ENCODE results near the gene TLCD1.

The TLCD1 gene

DNA sequence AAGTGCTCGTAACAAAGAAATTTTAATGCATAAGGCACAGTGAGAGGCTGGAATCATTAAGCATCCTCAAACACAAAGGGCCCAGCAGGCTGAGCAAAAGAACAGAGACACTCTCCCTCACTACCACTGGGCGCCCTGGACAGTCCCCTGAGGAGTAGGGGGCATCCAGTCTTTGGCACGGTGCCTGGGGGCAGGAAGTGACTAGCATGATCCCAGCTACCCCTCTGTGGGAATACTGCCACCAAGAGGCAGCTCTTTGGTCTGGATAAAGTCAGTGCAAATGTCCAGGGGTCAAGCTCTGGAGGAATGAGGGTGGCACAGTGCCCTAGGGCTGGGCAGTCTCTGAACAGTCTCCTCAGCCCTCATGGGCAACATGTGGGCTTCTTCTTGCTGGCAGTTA is 11.8 kb downstream of the TLCD1 start:
- no peak overlapping the region for H3K4me3 ChIP-seq (ENCODE audit: low read length)
- H3K36me3 ChIP-seq (ENCODE audit: control insufficient read depth, low read depth, low read length), result peaks cover 26% of the 10 kb centered on the region
- H3K27me3 ChIP-seq (ENCODE audit: control insufficient read depth, insufficient read depth, low read length), result no peaks in the 10 kb centered on the region
- no peaks in the 10 kb centered on the region for H3K9me3 ChIP-seq (ENCODE audit: control insufficient read depth, low read depth, low read length)
- no peak overlapping the region for H3K27ac ChIP-seq (ENCODE audit: low read length)
- peaks cover 24% of the 10 kb centered on the region for H3K4me1 ChIP-seq (ENCODE audit: control insufficient read depth, low read depth, low read length)
- no peak overlapping the region for H3K9ac ChIP-seq (ENCODE audit: low read length)

DNA sequence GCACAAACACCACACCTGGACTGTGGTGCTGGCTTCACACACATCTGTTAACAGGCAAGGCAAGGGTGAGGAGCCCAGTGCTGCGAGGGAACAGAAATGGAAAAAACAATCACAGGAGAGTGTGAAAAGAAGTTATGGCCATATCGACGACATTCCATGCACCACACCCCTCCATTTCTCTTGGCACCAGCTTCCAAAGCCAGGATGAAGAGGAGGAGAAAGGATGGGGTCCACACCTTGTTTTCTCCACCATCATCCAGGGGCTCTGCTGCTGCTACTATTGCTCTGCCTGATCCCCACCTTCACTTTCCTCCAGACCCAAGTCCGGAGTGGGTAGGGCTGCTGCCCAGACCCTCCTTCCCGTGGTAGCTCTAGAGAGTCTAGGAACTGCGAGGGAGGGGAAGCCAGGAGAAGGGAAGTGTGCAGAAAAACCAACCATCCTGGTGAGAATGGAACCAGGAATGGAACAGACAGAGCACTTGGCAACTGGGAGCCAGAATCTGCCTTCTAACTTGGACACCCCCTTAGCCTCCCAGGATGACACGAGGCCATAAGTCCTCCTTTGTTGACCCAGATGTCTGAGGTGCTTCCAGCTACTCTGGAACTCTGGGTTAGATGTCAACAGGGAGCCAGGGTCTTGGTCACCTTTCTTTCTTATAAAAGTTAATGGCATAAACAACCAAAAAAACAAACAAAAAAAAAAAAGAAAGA is 13.2 kb downstream of the TLCD1 start:
- Histone ChIP-seq H3K4me1 (ENCODE audit: control insufficient read depth, low read depth, low read length) (peaks cover 18% of the 10 kb centered on the region), H3K27ac (ENCODE audit: low read length) (no peak overlapping the region), H3K4me3 (ENCODE audit: low read length) (peak overlapping the region; percentile 84), H3K9me3 (ENCODE audit: control insufficient read depth, low read depth, low read length) (no peaks in the 10 kb centered on the region), H3K9ac (ENCODE audit: low read length) (no peak overlapping the region), H3K36me3 (ENCODE audit: control insufficient read depth, low read depth, low read length) (peaks cover 26% of the 10 kb centered on the region), H3K27me3 (ENCODE audit: control insufficient read depth, insufficient read depth, low read length) (no peaks in the 10 kb centered on the region)

DNA sequence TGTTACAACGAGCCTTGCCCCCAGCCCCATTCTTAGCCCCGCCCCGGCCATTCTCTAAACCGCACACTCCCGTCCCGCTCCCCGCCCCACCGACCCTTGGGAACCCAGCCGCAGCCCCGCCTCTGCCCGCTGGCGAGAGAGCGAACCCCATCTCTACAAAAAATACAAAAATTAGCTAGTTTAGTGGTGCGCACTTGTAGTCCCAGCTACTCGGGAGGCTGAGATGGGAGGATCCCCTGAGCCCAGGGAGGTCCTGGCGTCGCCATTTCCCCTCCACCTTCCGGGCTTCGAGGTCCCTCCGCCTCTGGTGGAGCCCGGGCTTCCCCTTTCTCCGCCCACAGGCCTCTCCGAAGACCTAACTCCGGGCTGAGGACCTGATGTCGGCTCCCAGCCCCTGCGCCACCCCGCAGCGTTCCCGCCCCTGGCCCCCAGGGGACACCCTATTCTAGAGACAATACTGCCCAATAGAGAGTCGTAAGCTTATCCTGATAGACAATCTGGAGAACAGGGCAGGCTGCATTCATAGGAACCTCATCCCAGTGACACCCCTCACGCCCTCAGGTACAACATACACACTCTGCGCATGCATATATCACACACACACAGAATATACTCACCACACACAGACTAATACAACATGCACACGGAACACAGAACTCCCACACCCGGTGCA is 13.9 kb downstream of the TLCD1 start:
- Histone ChIP-seq H3K4me1 (ENCODE audit: control insufficient read depth, low read depth, low read length) (peaks cover 18% of the 10 kb centered on the region), H3K36me3 (ENCODE audit: control insufficient read depth, low read depth, low read length) (peaks cover 26% of the 10 kb centered on the region), H3K9ac (ENCODE audit: low read length) (peak overlapping the region; percentile 87), H3K4me3 (ENCODE audit: low read length) (peak overlapping the region; percentile 84), H3K9me3 (ENCODE audit: control insufficient read depth, low read depth, low read length) (no peaks in the 10 kb centered on the region), H3K27ac (ENCODE audit: low read length) (peak overlapping the region; percentile 88), H3K27me3 (ENCODE audit: control insufficient read depth, insufficient read depth, low read length) (no peaks in the 10 kb centered on the region)

DNA sequence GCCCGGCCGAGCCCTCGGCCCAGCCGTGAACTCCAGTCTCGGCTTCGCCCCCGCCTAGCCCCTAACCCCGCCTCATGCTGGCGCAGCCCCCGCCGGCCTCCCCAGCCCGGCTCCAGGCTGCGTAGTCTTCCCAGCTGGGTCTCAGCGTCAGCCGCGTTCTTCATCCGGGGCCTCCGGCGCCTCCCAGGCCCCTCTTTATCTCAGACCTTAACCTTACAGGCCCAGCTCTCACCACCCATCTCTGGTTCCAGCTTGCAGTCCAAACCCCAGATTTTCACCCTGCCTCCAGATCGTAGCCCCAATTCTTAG is 14.4 kb downstream of the TLCD1 start, which contains the start of gene PROCA1:
PROCA1 (minus strand) TSS at position 166 of the 309 bp plus-strand sequence. CDS start 228 bp downstream, outside the sequence.
- peaks cover 18% of the 10 kb centered on the region for H3K4me1 ChIP-seq (ENCODE audit: control insufficient read depth, low read depth, low read length)
- peaks cover 26% of the 10 kb centered on the region for H3K36me3 ChIP-seq (ENCODE audit: control insufficient read depth, low read depth, low read length)
- no peaks in the 10 kb centered on the region for H3K9me3 ChIP-seq (ENCODE audit: control insufficient read depth, low read depth, low read length)
- peak within 1 kb of the TSS; percentile 94 for H3K9ac ChIP-seq (ENCODE audit: low read length)
- H3K27ac ChIP-seq (ENCODE audit: low read length), result peak within 1 kb of the TSS; percentile 92
- no peaks in the 10 kb centered on the region for H3K27me3 ChIP-seq (ENCODE audit: control insufficient read depth, insufficient read depth, low read length)
- peak within 1 kb of the TSS; percentile 84 for H3K4me3 ChIP-seq (ENCODE audit: low read length)

DNA sequence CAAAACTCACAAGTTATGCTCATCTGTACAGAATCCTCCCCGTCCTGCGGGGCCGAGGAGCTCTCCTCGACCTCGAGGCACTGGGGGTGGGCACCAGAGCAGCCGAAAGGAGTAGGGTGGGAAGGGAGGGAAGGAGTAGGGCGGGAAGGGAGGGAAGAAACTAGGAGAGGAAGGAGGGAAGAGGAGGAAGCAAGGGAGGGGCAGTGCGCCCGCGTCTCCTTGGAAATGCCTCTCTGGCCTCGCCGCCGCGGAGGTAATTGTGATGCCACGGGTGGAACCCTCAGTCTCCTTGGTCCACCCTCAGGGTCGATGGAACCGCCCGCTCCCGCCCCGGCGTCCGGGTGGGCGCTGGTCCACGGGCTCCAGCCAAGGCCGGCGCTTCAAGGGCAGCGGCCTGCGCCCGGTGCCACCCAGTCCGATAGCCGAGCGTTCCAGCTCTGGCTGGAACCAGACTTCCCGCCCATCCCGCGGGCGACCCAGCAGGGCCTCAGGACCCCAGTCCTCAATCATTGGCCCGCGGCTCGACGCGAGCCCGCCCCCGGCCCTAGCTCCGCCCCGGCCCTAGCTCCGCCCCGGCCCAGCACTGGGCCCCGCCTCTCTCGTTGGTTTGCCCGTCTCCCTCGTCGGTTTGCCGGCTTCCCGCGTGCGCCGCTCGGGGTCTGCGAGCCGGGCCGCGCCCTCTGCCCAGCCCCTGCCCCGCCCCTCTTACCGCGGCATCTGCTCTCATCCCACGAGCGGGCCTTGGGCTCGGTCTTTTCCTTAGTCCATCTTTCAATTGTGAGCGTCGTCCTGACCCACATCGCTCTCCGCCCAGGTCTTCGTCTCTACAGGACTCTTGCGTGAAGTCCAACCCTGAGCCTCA is 14.9 kb downstream of the TLCD1 start:
- peak overlapping the region; percentile 84 for H3K4me3 ChIP-seq (ENCODE audit: low read length)
- H3K36me3 ChIP-seq (ENCODE audit: control insufficient read depth, low read depth, low read length), result peaks cover 26% of the 10 kb centered on the region
- H3K27me3 ChIP-seq (ENCODE audit: control insufficient read depth, insufficient read depth, low read length), result no peaks in the 10 kb centered on the region
- H3K9me3 ChIP-seq (ENCODE audit: control insufficient read depth, low read depth, low read length), result no peaks in the 10 kb centered on the region
- H3K27ac ChIP-seq (ENCODE audit: low read length), result peak overlapping the region; percentile 92
- peak overlapping the region; percentile 94 for H3K9ac ChIP-seq (ENCODE audit: low read length)
- H3K4me1 ChIP-seq (ENCODE audit: control insufficient read depth, low read depth, low read length), result peaks cover 12% of the 10 kb centered on the region

DNA sequence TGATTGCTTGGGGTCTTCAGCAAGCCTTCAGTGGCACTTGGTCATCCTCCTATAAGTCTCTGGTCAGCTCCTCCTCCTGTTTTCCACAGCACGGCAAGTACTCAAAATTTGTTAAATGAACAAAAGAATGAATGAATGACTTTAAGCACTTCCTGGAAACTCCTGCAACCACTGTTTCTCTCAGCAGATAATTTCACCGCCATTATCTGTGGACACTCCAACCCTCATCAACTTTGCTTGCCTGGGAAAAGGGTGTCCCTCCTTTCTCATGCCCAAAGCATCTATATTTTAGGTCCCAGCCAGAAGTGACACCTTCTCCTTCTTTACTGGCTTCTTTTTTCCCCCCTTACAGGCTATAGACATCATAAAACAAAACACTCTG is 18.7 kb downstream of the TLCD1 start:
- Histone ChIP-seq H3K9ac (ENCODE audit: low read length) (no peak overlapping the region), H3K36me3 (ENCODE audit: control insufficient read depth, low read depth, low read length) (peaks cover 10% of the 10 kb centered on the region), H3K4me3 (ENCODE audit: low read length) (no peak overlapping the region), H3K4me1 (ENCODE audit: control insufficient read depth, low read depth, low read length) (peaks cover 2% of the 10 kb centered on the region), H3K9me3 (ENCODE audit: control insufficient read depth, low read depth, low read length) (no peaks in the 10 kb centered on the region), H3K27me3 (ENCODE audit: control insufficient read depth, insufficient read depth, low read length) (no peaks in the 10 kb centered on the region), H3K27ac (ENCODE audit: low read length) (no peak overlapping the region)

DNA sequence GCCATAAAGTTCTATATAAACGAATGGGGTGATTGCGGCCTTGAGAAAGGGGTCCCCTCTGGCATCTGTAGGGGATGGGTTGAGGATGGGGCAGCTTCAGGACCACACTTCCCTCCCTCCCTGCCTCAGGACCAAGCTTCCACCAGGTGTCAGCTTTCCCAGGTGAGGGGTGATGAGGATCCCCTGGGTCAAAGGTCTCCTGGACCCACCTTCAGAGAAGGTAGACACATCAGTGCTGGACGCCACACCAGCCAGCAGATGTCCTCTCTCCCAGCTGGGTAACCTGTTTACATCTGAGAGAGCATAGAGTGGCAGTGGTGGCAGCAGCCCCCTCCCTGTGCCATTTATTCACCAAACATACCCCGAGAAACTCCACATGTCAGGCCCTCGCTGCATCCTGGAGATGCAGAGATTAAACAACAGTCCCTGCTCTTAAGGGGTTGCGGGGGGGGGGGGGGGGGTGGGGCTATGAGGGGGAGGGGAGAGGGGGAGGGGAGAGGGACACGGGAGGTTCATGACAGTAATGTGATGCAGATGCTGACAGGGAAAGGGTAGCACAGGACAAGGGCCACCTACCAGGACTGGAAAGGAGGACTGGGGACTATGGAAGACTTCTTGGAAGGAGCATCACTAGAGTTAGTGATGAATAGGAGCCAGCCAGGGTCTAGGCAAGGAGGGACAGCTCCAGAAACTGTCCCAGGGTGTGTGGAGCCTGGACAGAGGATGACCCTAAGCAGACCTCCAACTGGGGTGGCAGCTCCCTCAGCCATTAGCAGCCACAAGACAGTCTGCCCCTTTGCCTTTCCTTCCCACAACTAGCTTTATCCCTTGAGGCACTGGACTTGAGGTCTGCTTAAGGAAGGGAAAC is 19.3 kb downstream of the TLCD1 start:
- no peak overlapping the region for H3K27ac ChIP-seq (ENCODE audit: low read length)
- no peaks in the 10 kb centered on the region for H3K27me3 ChIP-seq (ENCODE audit: control insufficient read depth, insufficient read depth, low read length)
- H3K4me3 ChIP-seq (ENCODE audit: low read length), result no peak overlapping the region
- H3K9me3 ChIP-seq (ENCODE audit: control insufficient read depth, low read depth, low read length), result no peaks in the 10 kb centered on the region
- H3K36me3 ChIP-seq (ENCODE audit: control insufficient read depth, low read depth, low read length), result peaks cover 16% of the 10 kb centered on the region
- no peak overlapping the region for H3K9ac ChIP-seq (ENCODE audit: low read length)
- no peaks in the 10 kb centered on the region for H3K4me1 ChIP-seq (ENCODE audit: control insufficient read depth, low read depth, low read length)

DNA sequence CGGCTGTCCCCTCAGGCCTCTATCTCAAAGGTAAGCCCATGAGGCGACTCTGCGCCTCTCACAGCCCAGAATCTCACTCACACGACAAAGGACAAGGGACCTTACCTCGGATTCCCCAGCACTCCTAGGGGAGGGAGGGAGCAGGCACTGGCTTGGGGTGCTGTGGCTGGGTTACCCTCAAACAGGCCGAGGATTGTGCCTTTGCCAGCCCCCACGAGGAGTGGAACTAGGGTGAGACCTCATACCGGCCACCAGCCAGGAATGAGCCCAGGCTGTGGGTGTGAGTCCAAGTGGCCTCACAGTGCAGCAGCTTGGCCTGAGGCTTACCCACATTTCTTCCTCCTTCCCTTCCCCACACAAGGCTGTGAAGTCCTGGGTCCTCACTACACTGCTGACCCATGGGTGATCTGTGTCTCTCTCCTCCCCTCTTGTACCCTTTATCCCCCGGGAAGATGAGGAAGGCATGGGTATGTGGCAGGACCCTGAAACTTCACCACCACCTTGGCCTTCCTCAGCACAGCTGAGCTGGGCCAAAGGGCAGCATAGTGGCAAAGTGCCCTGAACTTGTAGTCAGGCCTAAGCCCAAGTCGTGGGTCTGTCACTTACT is 20.2 kb downstream of the TLCD1 start:
- Histone ChIP-seq H3K27ac (ENCODE audit: low read length) (no peak overlapping the region), H3K4me1 (ENCODE audit: control insufficient read depth, low read depth, low read length) (no peaks in the 10 kb centered on the region), H3K4me3 (ENCODE audit: low read length) (no peak overlapping the region), H3K27me3 (ENCODE audit: control insufficient read depth, insufficient read depth, low read length) (no peaks in the 10 kb centered on the region), H3K9ac (ENCODE audit: low read length) (no peak overlapping the region), H3K9me3 (ENCODE audit: control insufficient read depth, low read depth, low read length) (no peaks in the 10 kb centered on the region), H3K36me3 (ENCODE audit: control insufficient read depth, low read depth, low read length) (peaks cover 25% of the 10 kb centered on the region)

DNA sequence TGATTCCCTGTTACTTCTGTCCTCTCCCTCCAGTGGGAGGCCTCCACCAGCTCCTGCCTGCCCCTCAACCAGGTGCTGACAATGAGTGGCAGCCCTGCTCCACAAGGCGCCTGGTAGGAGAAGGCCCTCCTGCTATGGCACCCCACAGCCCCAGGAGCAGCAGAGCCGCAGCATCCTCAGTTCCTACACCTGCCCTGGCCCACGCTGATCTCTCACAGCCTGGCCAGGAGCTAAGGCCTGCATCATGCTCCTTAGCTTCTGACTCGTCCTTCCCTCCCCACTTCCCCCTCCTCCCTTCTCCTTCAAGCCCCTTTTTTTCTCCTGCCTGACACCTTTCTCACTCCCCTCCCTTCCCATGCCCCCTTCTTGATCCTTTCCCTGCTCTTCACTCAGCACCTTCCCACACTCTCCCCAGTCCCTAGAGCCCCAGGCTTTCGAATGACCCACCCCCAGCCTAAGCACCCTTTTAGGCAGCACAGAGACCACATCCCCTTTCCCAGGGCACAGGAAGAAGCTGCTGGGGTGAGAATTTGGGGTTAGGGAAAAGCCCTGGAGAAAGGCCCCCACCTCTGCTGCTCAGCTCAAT is 20.9 kb downstream of the TLCD1 start:
- H3K27me3 ChIP-seq (ENCODE audit: control insufficient read depth, insufficient read depth, low read length), result no peaks in the 10 kb centered on the region
- no peak overlapping the region for H3K27ac ChIP-seq (ENCODE audit: low read length)
- no peaks in the 10 kb centered on the region for H3K4me1 ChIP-seq (ENCODE audit: control insufficient read depth, low read depth, low read length)
- H3K4me3 ChIP-seq (ENCODE audit: low read length), result no peak overlapping the region
- H3K36me3 ChIP-seq (ENCODE audit: control insufficient read depth, low read depth, low read length), result peaks cover 32% of the 10 kb centered on the region
- no peaks in the 10 kb centered on the region for H3K9me3 ChIP-seq (ENCODE audit: control insufficient read depth, low read depth, low read length)
- no peak overlapping the region for H3K9ac ChIP-seq (ENCODE audit: low read length)

DNA sequence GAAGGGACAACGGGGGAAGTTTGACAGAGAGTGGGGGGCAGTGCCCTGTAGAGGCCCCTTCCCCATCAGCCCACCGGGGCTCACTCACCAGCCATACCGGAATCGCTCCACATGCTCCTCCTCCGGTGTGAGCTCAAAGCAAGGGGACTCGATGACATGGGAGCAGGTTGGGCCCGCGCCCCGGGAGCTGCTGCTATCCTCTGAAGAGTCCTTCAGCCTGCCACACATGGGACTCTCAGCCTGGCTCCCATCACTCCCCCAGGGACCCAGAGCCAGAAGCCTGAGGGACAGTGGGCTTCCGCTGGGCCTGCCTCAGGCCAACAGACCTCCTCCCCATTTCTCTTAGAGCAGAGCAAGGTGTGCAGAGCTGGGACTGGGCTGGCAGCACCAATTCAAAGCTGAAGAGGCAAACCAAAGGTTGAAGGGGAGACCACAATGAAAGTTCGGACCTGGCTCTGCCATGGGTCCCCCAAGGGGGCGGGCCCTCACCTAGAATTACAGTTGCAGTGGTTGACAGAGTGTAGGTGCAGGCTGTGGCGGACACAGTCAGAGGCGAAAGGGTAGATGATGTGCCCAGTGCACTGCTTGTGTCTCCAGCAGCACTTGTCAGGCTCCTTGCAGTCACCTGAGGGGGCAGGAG is 21.7 kb downstream of the TLCD1 start:
- Histone ChIP-seq H3K4me3 (ENCODE audit: low read length) (no peak overlapping the region), H3K36me3 (ENCODE audit: control insufficient read depth, low read depth, low read length) (peaks cover 40% of the 10 kb centered on the region), H3K27ac (ENCODE audit: low read length) (no peak overlapping the region), H3K9me3 (ENCODE audit: control insufficient read depth, low read depth, low read length) (no peaks in the 10 kb centered on the region), H3K9ac (ENCODE audit: low read length) (no peak overlapping the region), H3K27me3 (ENCODE audit: control insufficient read depth, insufficient read depth, low read length) (no peaks in the 10 kb centered on the region), H3K4me1 (ENCODE audit: control insufficient read depth, low read depth, low read length) (no peaks in the 10 kb centered on the region)
